GM23338 (cell line): ENCODE data around the gene CHN1. TPM values are rescaled to one million over a fixed set of nuclear protein-coding genes. Genes with fewer than 3 reads are reported as not detected.
A peak's percentile ranks its signal among the peaks of the same experiment; 100 is the strongest.

ENCODE experiments used
- ATAC-seq: fragments of 200-7000 bp; cut with Tn5 transposase; 3 replicates; pipeline ENCODE4 v1.9.1; 2020
- DNase-seq: peaks from one replicate; pipeline ENCODE4 v3.0.0-alpha.2; 2015; ENCODE audit warnings: low spot score
- H2AFZ ChIP-seq: fragments of 200-600 bp; sonication (generic); 2 replicates; pipeline ENCODE4 v1.8.0; 2016; ENCODE audit warnings: antibody characterized with exemption, mild to moderate bottlenecking, moderate library complexity
- H3F3A ChIP-seq: fragments of 200-600 bp; sonication (generic); replicated peaks from 2 replicates; pipeline ENCODE4 v1.8.0; 2017; ENCODE audit warnings: antibody characterized with exemption, mixed run types, low read depth
- H3K27ac ChIP-seq: fragments of 200-600 bp; sonication (generic); 2 replicates; pipeline ENCODE4 v1.6.1; 2016; ENCODE audit warnings: low read depth
- H3K27me3 ChIP-seq: fragments of 200-600 bp; sonication (generic); 2 replicates; pipeline ENCODE4 v1.8.0; 2016; ENCODE audit warnings: mild to moderate bottlenecking, mixed run types, moderate library complexity; ENCODE audit not compliant: insufficient read depth
- H3K36me3 ChIP-seq: fragments of 200-600 bp; sonication (generic); 2 replicates; pipeline ENCODE4 v1.8.0; 2016; ENCODE audit warnings: mild to moderate bottlenecking; ENCODE audit not compliant: insufficient read depth
- H3K4me1 ChIP-seq: fragments of 200-600 bp; sonication (generic); 2 replicates; pipeline ENCODE4 v1.8.0; 2016; ENCODE audit warnings: mild to moderate bottlenecking, moderate library complexity; ENCODE audit not compliant: insufficient read depth
- H3K4me2 ChIP-seq: fragments of 200-600 bp; sonication (generic); 2 replicates; pipeline ENCODE4 v1.7.1; 2017; ENCODE audit warnings: mixed run types
- H3K4me3 ChIP-seq: fragments of 200-600 bp; sonication (generic); 2 replicates; pipeline ENCODE4 v1.6.1; 2016; ENCODE audit warnings: mixed run types
- H3K79me2 ChIP-seq: fragments of 200-600 bp; sonication (generic); replicated peaks from 2 replicates; pipeline ENCODE4 v1.8.0; 2017; ENCODE audit warnings: mild to moderate bottlenecking; ENCODE audit not compliant: insufficient read depth
- H3K9me2 ChIP-seq: fragments of 200-600 bp; sonication (generic); 2 replicates; pipeline ENCODE4 v1.8.0; 2017; ENCODE audit not compliant: insufficient read depth
- H4K20me1 ChIP-seq: fragments of 200-600 bp; sonication (generic); replicated peaks from 2 replicates; pipeline ENCODE4 v1.8.0; 2017; ENCODE audit warnings: mild to moderate bottlenecking; ENCODE audit not compliant: insufficient read depth
- H3K27ac Mint-ChIP-seq: 2 replicates; pipeline ENCODE4 v1.8.0; 2020; ENCODE audit warnings: inconsistent platforms, mild to moderate bottlenecking, moderate library complexity, mixed read lengths
- H3K27me3 Mint-ChIP-seq: 3 replicates; pipeline ENCODE4 v1.8.0; 2022; ENCODE audit warnings: low read depth, mild to moderate bottlenecking, moderate library complexity, mixed read lengths, inconsistent platforms; ENCODE audit not compliant: insufficient read depth, poor library complexity
- H3K36me3 Mint-ChIP-seq: 3 replicates; pipeline ENCODE4 v1.8.0; 2021; ENCODE audit warnings: low read depth, mild to moderate bottlenecking, inconsistent platforms, moderate library complexity, mixed read lengths
- H3K4me1 Mint-ChIP-seq: 3 replicates; pipeline ENCODE4 v1.8.0; 2020; ENCODE audit warnings: mild to moderate bottlenecking, inconsistent platforms, mixed read lengths
- H3K4me3 Mint-ChIP-seq: 3 replicates; pipeline ENCODE4 v1.8.0; 2021; ENCODE audit warnings: moderate library complexity, mild to moderate bottlenecking, inconsistent platforms, mixed read lengths
- H3K9me3 Mint-ChIP-seq: 3 replicates; pipeline ENCODE4 v1.8.0; 2020; ENCODE audit warnings: moderate library complexity, mild to moderate bottlenecking, inconsistent platforms, mixed read lengths
- EZH2 ChIP-seq: fragments of 200-600 bp; sonication (generic); IDR thresholded peaks from one replicate; pipeline ENCODE4 v1.8.0; 2017; ENCODE audit warnings: antibody characterized with exemption, mild to moderate bottlenecking, low read depth; ENCODE audit not compliant: unreplicated experiment
- EZH2phosphoT487 ChIP-seq: fragments of 200-600 bp; sonication (generic); IDR thresholded peaks from one replicate; pipeline ENCODE4 v1.8.1; 2018; ENCODE audit warnings: antibody characterized with exemption; ENCODE audit not compliant: unreplicated experiment
- JUNB ChIP-seq: IDR thresholded peaks from one replicate; pipeline ENCODE4 v1.6.1; 2016; ENCODE audit warnings: antibody characterized with exemption; ENCODE audit not compliant: unreplicated experiment
- NANOG ChIP-seq: IDR thresholded peaks from 2 replicates; pipeline ENCODE4 v1.6.1; 2016; ENCODE audit warnings: antibody characterized with exemption, borderline replicate concordance
- POLR2AphosphoS5 ChIP-seq: IDR thresholded peaks from 2 replicates; pipeline ENCODE4 v1.6.1; 2016; ENCODE audit warnings: antibody characterized with exemption, low read depth
- STAT1 ChIP-seq: IDR thresholded peaks from one replicate; pipeline ENCODE4 v1.6.1; 2016; ENCODE audit warnings: antibody characterized with exemption; ENCODE audit not compliant: unreplicated experiment
- ZNF114 ChIP-seq: fragments of 250-450 bp; sonication (Bioruptor Pico); IDR thresholded peaks from 2 replicates; pipeline ENCODE4 v1.5.0; 2020; ENCODE audit warnings: mild to moderate bottlenecking, moderate library complexity
- ZNF331 ChIP-seq: fragments of 250-450 bp; sonication (Bioruptor Pico); IDR thresholded peaks from 2 replicates; pipeline ENCODE4 v1.5.0; 2020; ENCODE audit warnings: low read depth, mild to moderate bottlenecking, moderate library complexity
- polyA plus RNA-seq: library from polyadenylated mRNA; unstranded; fragments of >200 nt; fragmentation: Nextera tagmentation; extraction: Ambion mirVana; gene quantifications from 2 replicates; pipeline ENCODE4 v1.2.1, GENCODE V29; 2016
- total RNA-seq: library from RNA; depleted of rRNA; stranded (reverse); fragments of >200 nt; shearing (Covaris generic); gene quantifications from 2 replicates; pipeline ENCODE4 v1.2.3, GENCODE V29; 2014
- TF ChIP-seq, protein P1 (sequence below), 2 experiments: fragments of 200-600 bp in 1 of 2; sonication (generic) in 1 of 2; conservative IDR thresholded peaks; 2 replicates each; pipeline versions ENCODE4 v1.5.1 to v1.6.1; 2016 to 2017; ENCODE audit warnings: antibody characterized with exemption in 2 of 2, low read depth in 2 of 2, mild to moderate bottlenecking in 2 of 2, moderate library complexity in 1 of 2
- TF ChIP-seq, protein P2 (sequence below): IDR thresholded peaks from one replicate; pipeline ENCODE4 v1.6.1; 2018; ENCODE audit warnings: antibody characterized with exemption; ENCODE audit not compliant: unreplicated experiment

CHN1 gene
- total and polyA plus RNA-seq, 2 experiments from 2014 or later: 28.1 to 36.5 TPM

DNA sequence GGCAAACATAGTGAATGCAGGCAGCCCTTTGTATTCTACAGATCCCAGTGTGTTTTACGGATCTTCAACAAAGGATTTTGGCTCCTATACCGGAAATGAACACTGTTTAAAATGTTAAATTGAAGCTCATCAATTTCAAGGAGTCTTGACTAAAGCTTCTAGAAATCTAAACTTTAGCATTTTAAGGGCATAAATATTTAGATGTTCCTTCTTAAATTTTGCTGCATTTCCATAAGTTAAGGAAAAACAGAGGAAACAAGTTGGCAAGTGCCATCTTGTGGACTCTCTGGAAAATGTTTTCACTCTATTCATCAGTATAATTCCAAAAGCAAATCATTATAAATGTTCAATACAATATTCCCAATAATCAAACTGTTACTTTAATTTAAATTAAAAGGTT, 19.6 kb downstream of the CHN1 start:
- H3F3A ChIP-seq: no peaks in the 10 kb centered on the region
- H3K36me3 ChIP-seq: no peaks in the 10 kb centered on the region
- peaks cover 22% of the 10 kb centered on the region for H3K4me1 ChIP-seq
- Mint-ChIP-seq H3K4me3 (no peak overlapping the region), H3K4me1 (peaks cover 22% of the 10 kb centered on the region), H3K27me3 (peaks cover 3% of the 10 kb centered on the region), H3K9me3 (no peaks in the 10 kb centered on the region), H3K27ac (no peak overlapping the region), H3K36me3 (peaks cover 9% of the 10 kb centered on the region; the same call in 2 of the 3 replicates)
- H3K79me2 ChIP-seq: peaks cover 94% of the 10 kb centered on the region
- TF ChIP-seq, protein P1, sequence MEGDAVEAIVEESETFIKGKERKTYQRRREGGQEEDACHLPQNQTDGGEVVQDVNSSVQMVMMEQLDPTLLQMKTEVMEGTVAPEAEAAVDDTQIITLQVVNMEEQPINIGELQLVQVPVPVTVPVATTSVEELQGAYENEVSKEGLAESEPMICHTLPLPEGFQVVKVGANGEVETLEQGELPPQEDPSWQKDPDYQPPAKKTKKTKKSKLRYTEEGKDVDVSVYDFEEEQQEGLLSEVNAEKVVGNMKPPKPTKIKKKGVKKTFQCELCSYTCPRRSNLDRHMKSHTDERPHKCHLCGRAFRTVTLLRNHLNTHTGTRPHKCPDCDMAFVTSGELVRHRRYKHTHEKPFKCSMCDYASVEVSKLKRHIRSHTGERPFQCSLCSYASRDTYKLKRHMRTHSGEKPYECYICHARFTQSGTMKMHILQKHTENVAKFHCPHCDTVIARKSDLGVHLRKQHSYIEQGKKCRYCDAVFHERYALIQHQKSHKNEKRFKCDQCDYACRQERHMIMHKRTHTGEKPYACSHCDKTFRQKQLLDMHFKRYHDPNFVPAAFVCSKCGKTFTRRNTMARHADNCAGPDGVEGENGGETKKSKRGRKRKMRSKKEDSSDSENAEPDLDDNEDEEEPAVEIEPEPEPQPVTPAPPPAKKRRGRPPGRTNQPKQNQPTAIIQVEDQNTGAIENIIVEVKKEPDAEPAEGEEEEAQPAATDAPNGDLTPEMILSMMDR (conservative IDR thresholded peaks at IDR 0.05; ENCODE audit: low read depth in 2 of 2): peak; percentile 65 to 85
- TF ChIP-seq NANOG: no peak
- ATAC-seq: no peak
- no peak overlapping the region for H2AFZ ChIP-seq
- no peaks in the 10 kb centered on the region for H3K27me3 ChIP-seq
- DNase-seq: no peak
- no peaks in the 10 kb centered on the region for H3K9me2 ChIP-seq
- no peak overlapping the region for H3K27ac ChIP-seq
- H4K20me1 ChIP-seq: no peaks in the 10 kb centered on the region
- no peak overlapping the region for H3K4me2 ChIP-seq
- H3K4me3 ChIP-seq: no peak overlapping the region

DNA sequence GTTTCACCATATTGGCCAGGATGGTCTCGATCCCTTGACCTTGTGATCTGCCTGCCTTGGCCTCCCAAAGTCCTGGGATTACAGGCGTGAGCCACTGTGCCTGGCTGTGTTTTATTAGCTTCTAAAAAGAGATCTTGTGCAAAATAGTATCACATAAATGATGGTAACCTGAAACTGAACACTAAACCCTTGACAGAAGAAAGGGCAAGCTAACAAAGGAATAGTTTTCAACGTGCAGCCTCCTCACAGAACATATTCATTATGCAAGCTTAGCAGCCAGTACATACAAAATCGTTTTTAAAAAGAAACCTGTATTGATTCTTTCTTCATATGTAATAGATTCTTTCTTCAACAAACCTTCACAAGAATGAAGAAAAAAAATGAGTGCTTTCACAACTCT, 20.6 kb downstream of the CHN1 start:
- H3K4me3 Mint-ChIP-seq: no peak overlapping the region
- Histone ChIP-seq H3K4me2 (0 out of 2 replicates have a peak overlapping the region, but pooled peaks have one; percentile 10), H3K27me3 (no peaks in the 10 kb centered on the region), H4K20me1 (no peaks in the 10 kb centered on the region), H3K4me1 (peaks cover 21% of the 10 kb centered on the region), H3K9me2 (no peaks in the 10 kb centered on the region), H3K36me3 (no peaks in the 10 kb centered on the region), H3K27ac (no peak overlapping the region), H3F3A (no peaks in the 10 kb centered on the region), H2AFZ (no peak overlapping the region), H3K4me3 (no peak overlapping the region), H3K79me2 (peaks cover 98% of the 10 kb centered on the region)
- peaks cover 9% of the 10 kb centered on the region; the same call in 2 of the 3 replicates for H3K36me3 Mint-ChIP-seq
- ATAC-seq (no peak), DNase-seq (no peak)
- H3K27ac Mint-ChIP-seq: peak overlapping the region; percentile 75
- peaks cover 18% of the 10 kb centered on the region for H3K4me1 Mint-ChIP-seq
- TF ChIP-seq EZH2 (no peak), ZNF331 (no peak), STAT1 (no peak)
- H3K9me3 Mint-ChIP-seq: no peaks in the 10 kb centered on the region
- peaks cover 1% of the 10 kb centered on the region for H3K27me3 Mint-ChIP-seq

DNA sequence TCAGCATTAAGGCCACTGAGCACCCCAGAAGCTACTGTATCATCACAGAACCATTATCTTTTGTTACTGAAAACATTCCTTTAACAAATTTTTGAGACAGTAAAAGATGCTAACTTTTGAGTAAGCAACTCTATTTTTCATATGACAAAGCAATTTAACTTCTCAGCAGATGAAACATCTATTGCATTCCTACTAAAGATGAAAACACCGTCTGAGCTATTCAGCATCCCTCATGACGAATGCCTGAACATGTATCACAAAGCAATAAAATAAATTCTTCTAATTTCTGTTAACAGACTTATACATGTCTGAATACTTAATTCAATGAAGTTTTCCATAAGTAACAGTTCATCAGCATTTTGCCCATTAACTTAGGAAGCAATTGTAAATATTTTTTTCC, 23.9 kb downstream of the CHN1 start:
- Histone ChIP-seq H3K27me3 (no peaks in the 10 kb centered on the region), H3K9me2 (no peaks in the 10 kb centered on the region), H3K4me2 (no peak overlapping the region), H3K79me2 (peaks cover 98% of the 10 kb centered on the region), H3K27ac (peak overlapping the region; percentile 18; the same call in 1 of the 2 replicates), H3K4me3 (no peak overlapping the region), H3K4me1 (peaks cover 27% of the 10 kb centered on the region), H4K20me1 (no peaks in the 10 kb centered on the region), H2AFZ (no peak overlapping the region), H3F3A (no peaks in the 10 kb centered on the region), H3K36me3 (no peaks in the 10 kb centered on the region)
- no peaks in the 10 kb centered on the region for H3K9me3 Mint-ChIP-seq
- no peak overlapping the region for H3K27ac Mint-ChIP-seq
- ATAC-seq: no peak
- H3K4me3 Mint-ChIP-seq: no peak overlapping the region
- H3K36me3 Mint-ChIP-seq: peaks cover 8% of the 10 kb centered on the region; the same call in 2 of the 3 replicates
- peaks cover 1% of the 10 kb centered on the region for H3K27me3 Mint-ChIP-seq
- H3K4me1 Mint-ChIP-seq: peaks cover 34% of the 10 kb centered on the region
- DNase-seq: no peak
- no peak for TF ChIP-seq ZNF331
- TF ChIP-seq EZH2phosphoT487: no peak
- TF ChIP-seq POLR2AphosphoS5: no peak
- TF ChIP-seq, protein P1 (conservative IDR thresholded peaks at IDR 0.05; ENCODE audit: low read depth in 2 of 2): no peak
- TF ChIP-seq, protein P2, sequence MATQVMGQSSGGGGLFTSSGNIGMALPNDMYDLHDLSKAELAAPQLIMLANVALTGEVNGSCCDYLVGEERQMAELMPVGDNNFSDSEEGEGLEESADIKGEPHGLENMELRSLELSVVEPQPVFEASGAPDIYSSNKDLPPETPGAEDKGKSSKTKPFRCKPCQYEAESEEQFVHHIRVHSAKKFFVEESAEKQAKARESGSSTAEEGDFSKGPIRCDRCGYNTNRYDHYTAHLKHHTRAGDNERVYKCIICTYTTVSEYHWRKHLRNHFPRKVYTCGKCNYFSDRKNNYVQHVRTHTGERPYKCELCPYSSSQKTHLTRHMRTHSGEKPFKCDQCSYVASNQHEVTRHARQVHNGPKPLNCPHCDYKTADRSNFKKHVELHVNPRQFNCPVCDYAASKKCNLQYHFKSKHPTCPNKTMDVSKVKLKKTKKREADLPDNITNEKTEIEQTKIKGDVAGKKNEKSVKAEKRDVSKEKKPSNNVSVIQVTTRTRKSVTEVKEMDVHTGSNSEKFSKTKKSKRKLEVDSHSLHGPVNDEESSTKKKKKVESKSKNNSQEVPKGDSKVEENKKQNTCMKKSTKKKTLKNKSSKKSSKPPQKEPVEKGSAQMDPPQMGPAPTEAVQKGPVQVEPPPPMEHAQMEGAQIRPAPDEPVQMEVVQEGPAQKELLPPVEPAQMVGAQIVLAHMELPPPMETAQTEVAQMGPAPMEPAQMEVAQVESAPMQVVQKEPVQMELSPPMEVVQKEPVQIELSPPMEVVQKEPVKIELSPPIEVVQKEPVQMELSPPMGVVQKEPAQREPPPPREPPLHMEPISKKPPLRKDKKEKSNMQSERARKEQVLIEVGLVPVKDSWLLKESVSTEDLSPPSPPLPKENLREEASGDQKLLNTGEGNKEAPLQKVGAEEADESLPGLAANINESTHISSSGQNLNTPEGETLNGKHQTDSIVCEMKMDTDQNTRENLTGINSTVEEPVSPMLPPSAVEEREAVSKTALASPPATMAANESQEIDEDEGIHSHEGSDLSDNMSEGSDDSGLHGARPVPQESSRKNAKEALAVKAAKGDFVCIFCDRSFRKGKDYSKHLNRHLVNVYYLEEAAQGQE: no peak
- TF ChIP-seq JUNB: no peak
- TF ChIP-seq ZNF114 (CRISPR knock-in tag): no peak
